Kidney capillary endothelial cell (primary cell): ENCODE results near the gene FBXL7.

Experiments
- DNase-seq: peaks from one replicate; pipeline ENCODE4 v3.0.0-alpha.2; 2018; ENCODE audit warnings: low spot score

FBXL7 gene

DNA sequence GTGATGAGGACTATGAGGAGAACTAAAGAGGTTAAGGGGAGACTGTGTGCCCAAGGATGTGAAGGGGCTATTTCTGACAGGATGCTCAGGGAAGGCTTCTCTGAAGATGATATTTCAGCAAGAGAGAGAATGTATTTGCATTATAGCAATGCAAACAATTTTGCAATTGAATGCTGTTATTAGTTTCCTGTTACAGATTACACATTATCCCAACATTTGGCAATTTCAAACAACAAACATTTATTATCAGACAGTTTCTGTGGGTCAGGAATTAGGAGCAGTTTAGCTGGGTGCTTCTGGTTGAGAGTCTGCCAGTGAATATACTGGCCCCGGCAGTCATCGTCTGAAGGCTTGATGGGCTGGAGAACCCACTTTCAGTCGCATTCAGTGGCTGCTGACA is 451.6 kb downstream of the FBXL7 start:
- DNase-seq: no peak

GRCh38 chr5:15956622-15957021 is 456.6 kb downstream of the FBXL7 start:
- no peak for DNase-seq

- DNase-seq: no peak
These were observed 457.1 kb downstream of the FBXL7 start for GRCh38 chr5:15957124-15957523.

- no peak for DNase-seq
These were observed 459.6 kb downstream of the FBXL7 start for GRCh38 chr5:15959370-15960164.

GRCh38 chr5:15966066-15966640 is 466.2 kb downstream of the FBXL7 start:
- no peak for DNase-seq

DNA sequence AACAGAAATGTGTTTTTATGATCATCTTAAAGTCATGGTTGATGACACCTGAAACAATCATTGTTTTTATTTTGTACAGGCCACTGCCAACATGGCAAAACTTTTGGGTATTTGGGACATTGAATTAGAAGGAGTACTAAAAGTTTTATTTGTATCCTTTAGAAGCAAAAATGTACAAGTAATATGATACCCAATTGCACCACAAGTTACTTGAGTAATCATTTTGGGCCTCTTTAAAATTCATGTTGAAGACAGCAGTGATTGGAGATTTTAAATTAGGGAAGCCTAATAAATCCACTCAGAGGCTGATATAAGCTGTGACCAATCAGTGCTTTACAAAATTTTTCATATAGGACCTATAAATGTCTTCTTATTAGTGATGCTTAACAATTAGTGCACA is 466.7 kb downstream of the FBXL7 start:
- DNase-seq: no peak

- no peak for DNase-seq
These were observed 469.0 kb downstream of the FBXL7 start for GRCh38 chr5:15968993-15969392.

DNA sequence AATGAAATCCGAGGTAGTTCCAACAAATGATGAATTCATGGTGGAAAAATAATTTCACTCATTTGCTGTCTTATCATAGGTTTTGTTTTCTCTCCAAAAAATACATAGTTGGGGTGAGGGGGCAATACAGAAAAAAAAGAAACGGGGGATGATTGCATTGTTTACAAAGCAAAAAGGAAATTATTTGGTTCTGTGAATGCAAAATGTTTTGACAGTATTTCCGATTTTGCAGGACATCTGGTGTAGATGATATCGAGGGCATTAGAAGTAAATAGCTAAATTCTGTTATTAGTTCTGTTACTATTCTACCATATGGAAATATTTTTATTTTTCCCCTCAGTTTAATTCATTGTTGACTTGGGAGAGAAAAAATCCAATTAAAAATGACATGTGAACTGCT is 477.9 kb downstream of the FBXL7 start:
- DNase-seq: no peak

DNA sequence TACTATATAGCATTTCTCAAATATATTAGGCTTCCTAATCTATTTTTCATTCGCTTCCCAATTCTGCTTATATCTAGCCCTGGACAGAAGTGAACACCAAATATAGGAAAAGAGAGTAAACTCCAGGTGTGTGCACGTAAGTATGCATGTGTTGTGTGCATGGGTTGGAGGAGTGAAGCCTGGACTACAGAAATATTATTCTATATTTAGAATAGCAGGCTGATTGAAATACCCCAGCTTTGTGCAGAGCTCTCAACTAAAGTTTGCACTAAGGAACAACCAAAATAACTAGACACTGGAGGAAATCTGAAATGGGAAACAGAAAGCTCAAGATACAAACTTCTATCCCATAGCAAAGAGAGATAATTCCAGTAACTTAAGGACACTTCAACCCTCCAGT is 480.9 kb downstream of the FBXL7 start:
- DNase-seq: no peak

DNA sequence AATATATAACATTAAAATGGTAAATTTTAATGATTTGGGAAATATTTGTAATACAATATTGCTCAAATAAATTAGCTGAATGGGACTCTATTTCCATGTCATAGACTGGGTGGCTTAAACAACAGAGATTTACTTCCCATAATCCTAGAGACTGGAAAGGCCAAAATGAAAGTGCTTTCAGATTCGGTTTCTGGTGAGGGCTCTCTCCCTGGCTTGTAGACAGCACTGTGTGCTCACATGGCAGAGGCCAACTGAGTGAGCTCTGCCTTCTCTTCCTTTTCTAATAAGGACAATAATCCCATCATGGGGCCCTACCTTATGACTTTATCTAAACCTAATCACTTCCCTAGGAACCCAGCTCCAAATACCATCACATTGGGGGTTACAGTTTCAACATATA is 483.4 kb downstream of the FBXL7 start:
- no peak for DNase-seq
